GM21723 (cell line): ENCODE measurements around the gene RAPGEF5.

Source experiments
- ATAC-seq: cut with Tn5 transposase; IDR thresholded peaks from one replicate; pipeline ENCODE4 v1.9.1; 2021; ENCODE audit warnings: mild to moderate bottlenecking, moderate library complexity; ENCODE audit not compliant: unreplicated experiment

RAPGEF5 gene

GRCh38 chr7:22317632-22318031 lies 39.3 kb downstream of the RAPGEF5 start:
- no peak for ATAC-seq

- no peak for ATAC-seq
These were observed 40.0 kb downstream of the RAPGEF5 start for GRCh38 chr7:22316914-22317313.

- no peak for ATAC-seq
These were observed 49.1 kb downstream of the RAPGEF5 start for GRCh38 chr7:22307816-22308215.

GRCh38 chr7:22305706-22306105 lies 51.2 kb downstream of the RAPGEF5 start:
- ATAC-seq, result no peak

- ATAC-seq, result no peak
These were observed 54.0 kb downstream of the RAPGEF5 start for GRCh38 chr7:22302951-22303423.

- no peak for ATAC-seq
These were observed 54.8 kb downstream of the RAPGEF5 start for GRCh38 chr7:22302193-22302592.

- no peak for ATAC-seq
These were observed 55.2 kb downstream of the RAPGEF5 start for GRCh38 chr7:22301790-22302189.

- no peak for ATAC-seq
These were observed 56.1 kb downstream of the RAPGEF5 start for GRCh38 chr7:22300839-22301238.

GRCh38 chr7:22296916-22297315 lies 60.0 kb downstream of the RAPGEF5 start:
- ATAC-seq, result no peak

- ATAC-seq, result no peak
These were observed 60.7 kb downstream of the RAPGEF5 start for GRCh38 chr7:22296265-22296566.

- ATAC-seq, result no peak
These were observed 61.3 kb downstream of the RAPGEF5 start for GRCh38 chr7:22295402-22296264.

GRCh38 chr7:22292531-22292930 lies 64.4 kb downstream of the RAPGEF5 start:
- ATAC-seq, result no peak

GRCh38 chr7:22291977-22292376 lies 65.0 kb downstream of the RAPGEF5 start:
- ATAC-seq, result no peak

- ATAC-seq, result no peak
These were observed 68.8 kb downstream of the RAPGEF5 start for GRCh38 chr7:22288202-22288601.

- ATAC-seq, result no peak
These were observed 69.5 kb downstream of the RAPGEF5 start for GRCh38 chr7:22287412-22287811.

GRCh38 chr7:22286436-22286835 lies 70.5 kb downstream of the RAPGEF5 start:
- ATAC-seq, result no peak

- no peak for ATAC-seq
These were observed 75.5 kb downstream of the RAPGEF5 start for GRCh38 chr7:22281481-22281880.

- no peak for ATAC-seq
These were observed 76.9 kb downstream of the RAPGEF5 start for GRCh38 chr7:22280031-22280430.

- no peak for ATAC-seq
These were observed 78.3 kb downstream of the RAPGEF5 start for GRCh38 chr7:22278660-22279059.

- ATAC-seq, result no peak
These were observed 79.6 kb downstream of the RAPGEF5 start for GRCh38 chr7:22277375-22277774.

- no peak for ATAC-seq
These were observed 81.3 kb downstream of the RAPGEF5 start for GRCh38 chr7:22275661-22276060.

- no peak for ATAC-seq
These were observed 85.6 kb downstream of the RAPGEF5 start for GRCh38 chr7:22271311-22271710.

GRCh38 chr7:22270371-22270770 lies 86.6 kb downstream of the RAPGEF5 start:
- no peak for ATAC-seq
